ENCODE measurements around the gene NPHS2.
"Not testable (repeated sequence)": the region's sequence is repeated elsewhere in the genome, so short reads cannot be mapped to it uniquely, and the experiment has no call there.

NPHS2 gene

GRCh38 chr1:179545321-179545720, 30.4 kb downstream of the NPHS2 start:
- DNase-seq: no peak
- ChIA-PET POLR2A (no interaction called here), CTCF (interaction anchor here (1.5 kb wide), 1 partner anchor 14 kb away, joined by 3 read pairs; no protein-coding TSS in a partner anchor)
- H3K4me3 ChIP-seq (ENCODE audit: control insufficient read depth in 1 of 7, extremely low read depth in 1 of 7, insufficient read depth in 4 of 7, low read depth in 2 of 7, low read length in 6 of 7): no peak overlapping the region
- H3K36me3 ChIP-seq (ENCODE audit: control insufficient read depth in 4 of 4, insufficient read depth in 4 of 4, low read length in 3 of 4): no peaks in the 10 kb centered on the region
- H3K4me1 ChIP-seq (ENCODE audit: control extremely low read depth in 1 of 4, control insufficient read depth in 4 of 4, insufficient read depth in 4 of 4, low read length in 3 of 4): no peaks in the 10 kb centered on the region
- peaks cover 0 to 6% (median 0%) of the 10 kb centered on the region in 5 experiments for H3K9me3 ChIP-seq (ENCODE audit: control extremely low read depth in 1 of 5, control insufficient read depth in 4 of 5, insufficient read depth in 2 of 5, low read depth in 1 of 5, low read length in 4 of 5)
- no peak overlapping the region for H3K27ac ChIP-seq (ENCODE audit: insufficient read depth in 1 of 2, low read depth in 1 of 2, low read length in 2 of 2, poor library complexity in 1 of 2, severe bottlenecking in 2 of 2)
- 96% methylated on average over 3 of the region's 3 CpGs for WGBS (ENCODE audit: insufficient coverage)
- no peaks in the 10 kb centered on the region for H3K27me3 ChIP-seq (replicated peaks in 2 of 5; ENCODE audit: control insufficient read depth in 4 of 5, insufficient read depth in 5 of 5, low read length in 4 of 5)

- no peak overlapping the region for H3K4me3 ChIP-seq (ENCODE audit: control insufficient read depth in 1 of 7, extremely low read depth in 1 of 7, insufficient read depth in 4 of 7, low read depth in 2 of 7, low read length in 6 of 7)
- H3K36me3 ChIP-seq (ENCODE audit: control insufficient read depth in 4 of 4, insufficient read depth in 4 of 4, low read length in 3 of 4): no peaks in the 10 kb centered on the region
- ChIA-PET POLR2A (no interaction called here), CTCF (no interaction called here)
- H3K27ac ChIP-seq (ENCODE audit: insufficient read depth in 1 of 2, low read depth in 1 of 2, low read length in 2 of 2, poor library complexity in 1 of 2, severe bottlenecking in 2 of 2): no peak overlapping the region
- H3K4me1 ChIP-seq (ENCODE audit: control extremely low read depth in 1 of 4, control insufficient read depth in 4 of 4, insufficient read depth in 4 of 4, low read length in 3 of 4): no peaks in the 10 kb centered on the region
- DNase-seq: no peak
- H3K9me3 ChIP-seq (ENCODE audit: control extremely low read depth in 1 of 5, control insufficient read depth in 4 of 5, insufficient read depth in 2 of 5, low read depth in 1 of 5, low read length in 4 of 5): peaks cover 0 to 6% (median 0%) of the 10 kb centered on the region in 5 experiments
- H3K27me3 ChIP-seq (replicated peaks in 2 of 5; ENCODE audit: control insufficient read depth in 4 of 5, insufficient read depth in 5 of 5, low read length in 4 of 5): no peaks in the 10 kb centered on the region
- no CpG with 5 or more reads among the region's 2 CpGs for WGBS (ENCODE audit: insufficient coverage)
These were observed 34.0 kb downstream of the NPHS2 start for GRCh38 chr1:179541774-179542173.

- no peak overlapping the region for H3K4me3 ChIP-seq (ENCODE audit: control insufficient read depth in 1 of 7, extremely low read depth in 1 of 7, insufficient read depth in 4 of 7, low read depth in 2 of 7, low read length in 6 of 7)
- no peak for DNase-seq
- WGBS (ENCODE audit: insufficient coverage): 67% methylated on average over 1 of the region's 1 CpG
- ChIA-PET POLR2A (no interaction called here), CTCF (interaction anchor here (1.6 kb wide), 1 partner anchor 15 kb away, joined by 3 read pairs; no protein-coding TSS in a partner anchor)
- no peaks in the 10 kb centered on the region for H3K9me3 ChIP-seq (ENCODE audit: control extremely low read depth in 1 of 5, control insufficient read depth in 4 of 5, insufficient read depth in 2 of 5, low read depth in 1 of 5, low read length in 4 of 5)
- no peaks in the 10 kb centered on the region for H3K36me3 ChIP-seq (ENCODE audit: control insufficient read depth in 4 of 4, insufficient read depth in 4 of 4, low read length in 3 of 4)
- no peak overlapping the region for H3K27ac ChIP-seq (ENCODE audit: insufficient read depth in 1 of 2, low read depth in 1 of 2, low read length in 2 of 2, poor library complexity in 1 of 2, severe bottlenecking in 2 of 2)
- H3K27me3 ChIP-seq (replicated peaks in 2 of 5; ENCODE audit: control insufficient read depth in 4 of 5, insufficient read depth in 5 of 5, low read length in 4 of 5): no peaks in the 10 kb centered on the region
- H3K4me1 ChIP-seq (ENCODE audit: control extremely low read depth in 1 of 4, control insufficient read depth in 4 of 4, insufficient read depth in 4 of 4, low read length in 3 of 4): no peaks in the 10 kb centered on the region
These were observed 45.4 kb downstream of the NPHS2 start for GRCh38 chr1:179530352-179530751.

GRCh38 chr1:179529482-179530195, 46.1 kb downstream of the NPHS2 start:
- POLR2A ChIA-PET: no interaction called here
- Histone ChIP-seq H3K4me1 (ENCODE audit: control extremely low read depth in 1 of 4, control insufficient read depth in 4 of 4, insufficient read depth in 4 of 4, low read length in 3 of 4) (no peaks in the 10 kb centered on the region), H3K27ac (ENCODE audit: insufficient read depth in 1 of 2, low read depth in 1 of 2, low read length in 2 of 2, poor library complexity in 1 of 2, severe bottlenecking in 2 of 2) (no peak overlapping the region), H3K4me3 (ENCODE audit: control insufficient read depth in 1 of 7, extremely low read depth in 1 of 7, insufficient read depth in 4 of 7, low read depth in 2 of 7, low read length in 6 of 7) (no peak overlapping the region), H3K36me3 (ENCODE audit: control insufficient read depth in 4 of 4, insufficient read depth in 4 of 4, low read length in 3 of 4) (no peaks in the 10 kb centered on the region), H3K27me3 (replicated peaks in 2 of 5; ENCODE audit: control insufficient read depth in 4 of 5, insufficient read depth in 5 of 5, low read length in 4 of 5) (no peaks in the 10 kb centered on the region), H3K9me3 (ENCODE audit: control extremely low read depth in 1 of 5, control insufficient read depth in 4 of 5, insufficient read depth in 2 of 5, low read depth in 1 of 5, low read length in 4 of 5) (no peaks in the 10 kb centered on the region)
- DNase-seq: no peak
- 87% methylated on average over 3 of the region's 8 CpGs for WGBS (ENCODE audit: insufficient coverage)
- CTCF ChIA-PET: no interaction called here

GRCh38 chr1:179518544-179518943, 57.2 kb downstream of the NPHS2 start:
- WGBS (ENCODE audit: insufficient coverage): no CpG with 5 or more reads among the region's 1 CpG
- H3K4me1 ChIP-seq (ENCODE audit: control extremely low read depth in 1 of 4, control insufficient read depth in 4 of 4, insufficient read depth in 4 of 4, low read length in 3 of 4); CTCF ChIA-PET: not testable (repeated sequence)

GRCh38 chr1:179516976-179517705, 58.6 kb downstream of the NPHS2 start:
- ChIA-PET CTCF (no interaction called here), POLR2A (no interaction called here)
- Histone ChIP-seq H3K27me3 (replicated peaks in 2 of 5; ENCODE audit: control insufficient read depth in 4 of 5, insufficient read depth in 5 of 5, low read length in 4 of 5) (no peaks in the 10 kb centered on the region), H3K36me3 (ENCODE audit: control insufficient read depth in 4 of 4, insufficient read depth in 4 of 4, low read length in 3 of 4) (no peaks in the 10 kb centered on the region), H3K4me1 (ENCODE audit: control extremely low read depth in 1 of 4, control insufficient read depth in 4 of 4, insufficient read depth in 4 of 4, low read length in 3 of 4) (no peaks in the 10 kb centered on the region), H3K4me3 (ENCODE audit: control insufficient read depth in 1 of 7, extremely low read depth in 1 of 7, insufficient read depth in 4 of 7, low read depth in 2 of 7, low read length in 6 of 7) (no peak overlapping the region), H3K27ac (ENCODE audit: insufficient read depth in 1 of 2, low read depth in 1 of 2, low read length in 2 of 2, poor library complexity in 1 of 2, severe bottlenecking in 2 of 2) (no peak overlapping the region), H3K9me3 (ENCODE audit: control extremely low read depth in 1 of 5, control insufficient read depth in 4 of 5, insufficient read depth in 2 of 5, low read depth in 1 of 5, low read length in 4 of 5) (peaks cover 0 to 3% (median 0%) of the 10 kb centered on the region in 5 experiments)
- no peak for DNase-seq
- 80% methylated on average over 7 of the region's 11 CpGs for WGBS (ENCODE audit: insufficient coverage)

More at GRCh38 chr1:179518544-179518943, 57.2 kb downstream of the NPHS2 start:
- H3K27ac ChIP-seq (ENCODE audit: insufficient read depth in 1 of 2, low read depth in 1 of 2, low read length in 2 of 2, poor library complexity in 1 of 2, severe bottlenecking in 2 of 2); DNase-seq; H3K27me3 ChIP-seq (replicated peaks in 2 of 5; ENCODE audit: control insufficient read depth in 4 of 5, insufficient read depth in 5 of 5, low read length in 4 of 5); H3K36me3 ChIP-seq (ENCODE audit: control insufficient read depth in 4 of 4, insufficient read depth in 4 of 4, low read length in 3 of 4); POLR2A ChIA-PET; H3K4me3 ChIP-seq (ENCODE audit: control insufficient read depth in 1 of 7, extremely low read depth in 1 of 7, insufficient read depth in 4 of 7, low read depth in 2 of 7, low read length in 6 of 7); H3K9me3 ChIP-seq (ENCODE audit: control extremely low read depth in 1 of 5, control insufficient read depth in 4 of 5, insufficient read depth in 2 of 5, low read depth in 1 of 5, low read length in 4 of 5): not testable (repeated sequence)

- no peaks in the 10 kb centered on the region for H3K4me1 ChIP-seq (ENCODE audit: control extremely low read depth in 1 of 4, control insufficient read depth in 4 of 4, insufficient read depth in 4 of 4, low read length in 3 of 4)
- POLR2A ChIA-PET: no interaction called here
- 100% methylated on average over 1 of the region's 2 CpGs for WGBS (ENCODE audit: insufficient coverage)
- no peaks in the 10 kb centered on the region for H3K36me3 ChIP-seq (ENCODE audit: control insufficient read depth in 4 of 4, insufficient read depth in 4 of 4, low read length in 3 of 4)
- H3K27me3 ChIP-seq (replicated peaks in 2 of 5; ENCODE audit: control insufficient read depth in 4 of 5, insufficient read depth in 5 of 5, low read length in 4 of 5): no peaks in the 10 kb centered on the region
- CTCF ChIA-PET: no interaction called here
- no peaks in the 10 kb centered on the region for H3K9me3 ChIP-seq (ENCODE audit: control extremely low read depth in 1 of 5, control insufficient read depth in 4 of 5, insufficient read depth in 2 of 5, low read depth in 1 of 5, low read length in 4 of 5)
- no peak overlapping the region for H3K4me3 ChIP-seq (ENCODE audit: control insufficient read depth in 1 of 7, extremely low read depth in 1 of 7, insufficient read depth in 4 of 7, low read depth in 2 of 7, low read length in 6 of 7)
- DNase-seq: no peak
- H3K27ac ChIP-seq (ENCODE audit: insufficient read depth in 1 of 2, low read depth in 1 of 2, low read length in 2 of 2, poor library complexity in 1 of 2, severe bottlenecking in 2 of 2): no peak overlapping the region
These were observed 65.7 kb downstream of the NPHS2 start for GRCh38 chr1:179510038-179510437.

Measured in common myeloid progenitor, CD34-positive (primary cell).